ENCODE results near the gene PDGFC.
"Not testable (repeated sequence)": the region's sequence is repeated elsewhere in the genome, so short reads cannot be mapped to it uniquely, and the experiment has no call there.

Gene PDGFC

GRCh38 chr4:156950090-156950489 is 21.5 kb downstream of the PDGFC start:
- DNase-seq (ENCODE audit: low read depth), result no peak

- DNase-seq (ENCODE audit: low read depth), result no peak
Measured at GRCh38 chr4:156949373-156949814, 22.2 kb downstream of the PDGFC start.

- DNase-seq (ENCODE audit: low read depth), result no peak
Measured at GRCh38 chr4:156948738-156949137, 22.9 kb downstream of the PDGFC start.

GRCh38 chr4:156948133-156948532 is 23.5 kb downstream of the PDGFC start:
- no peak for DNase-seq (ENCODE audit: low read depth)

GRCh38 chr4:156946516-156947424 is 24.8 kb downstream of the PDGFC start:
- DNase-seq (ENCODE audit: low read depth), result no peak

GRCh38 chr4:156945532-156945931 is 26.1 kb downstream of the PDGFC start:
- DNase-seq (ENCODE audit: low read depth), result no peak

GRCh38 chr4:156942991-156943390 is 28.6 kb downstream of the PDGFC start:
- DNase-seq (ENCODE audit: low read depth), result no peak

- DNase-seq (ENCODE audit: low read depth), result no peak
Measured at GRCh38 chr4:156941940-156942548, 29.6 kb downstream of the PDGFC start.

- no peak for DNase-seq (ENCODE audit: low read depth)
Measured at GRCh38 chr4:156939801-156940200, 31.8 kb downstream of the PDGFC start.

- no peak for DNase-seq (ENCODE audit: low read depth)
Measured at GRCh38 chr4:156939139-156939538, 32.5 kb downstream of the PDGFC start.

- no peak for DNase-seq (ENCODE audit: low read depth)
Measured at GRCh38 chr4:156934259-156934635, 37.4 kb downstream of the PDGFC start.

GRCh38 chr4:156933633-156934258 is 37.9 kb downstream of the PDGFC start:
- DNase-seq (ENCODE audit: low read depth), result no peak

GRCh38 chr4:156932360-156932759 is 39.2 kb downstream of the PDGFC start:
- not testable (repeated sequence) for DNase-seq (ENCODE audit: low read depth)

- DNase-seq (ENCODE audit: low read depth), result no peak
Measured at GRCh38 chr4:156931267-156931666, 40.3 kb downstream of the PDGFC start.

GRCh38 chr4:156929386-156930105 is 42.1 kb downstream of the PDGFC start:
- DNase-seq (ENCODE audit: low read depth), result no peak

- no peak for DNase-seq (ENCODE audit: low read depth)
Measured at GRCh38 chr4:156924774-156925315, 46.8 kb downstream of the PDGFC start.

- DNase-seq (ENCODE audit: low read depth), result no peak
Measured at GRCh38 chr4:156923525-156923924, 48.1 kb downstream of the PDGFC start.

- no peak for DNase-seq (ENCODE audit: low read depth)
Measured at GRCh38 chr4:156915221-156915620, 56.4 kb downstream of the PDGFC start.

- no peak for DNase-seq (ENCODE audit: low read depth)
Measured at GRCh38 chr4:156913234-156913633, 58.4 kb downstream of the PDGFC start.

GRCh38 chr4:156909010-156909409 is 62.6 kb downstream of the PDGFC start:
- DNase-seq (ENCODE audit: low read depth), result no peak

- no peak for DNase-seq (ENCODE audit: low read depth)
Measured at GRCh38 chr4:156906325-156906724, 65.3 kb downstream of the PDGFC start.

- DNase-seq (ENCODE audit: low read depth), result no peak
Measured at GRCh38 chr4:156901871-156902270, 69.7 kb downstream of the PDGFC start.
